Measurements from ENCODE around the gene ENOX1. TPM values are rescaled to one million over a fixed set of nuclear protein-coding genes. Genes with fewer than 3 reads are reported as not detected.

ENOX1 gene
- total RNA-seq, 1 donor from 2014 or later, result 1.1 TPM

DNA sequence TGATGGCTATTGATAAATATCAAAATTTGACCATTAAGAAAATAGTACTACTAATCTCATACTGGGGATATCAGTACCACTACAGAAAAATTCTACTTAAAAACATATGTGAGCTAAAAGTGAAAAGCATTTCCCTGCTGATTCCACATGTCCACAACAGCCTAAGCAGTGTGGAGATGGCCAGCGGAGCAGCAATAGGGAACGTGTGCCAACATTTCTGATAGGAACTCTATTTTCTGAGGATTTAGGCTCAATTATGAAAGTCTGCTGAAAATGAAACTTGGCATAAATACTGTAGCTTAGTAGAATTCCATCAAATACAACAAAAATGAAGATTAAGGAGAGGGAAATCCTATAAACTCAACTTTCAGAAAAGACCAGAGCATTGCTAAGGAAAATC is 311.6 kb downstream of the ENOX1 start:
- Histone ChIP-seq H3K79me2 (ENCODE audit: low read depth) (no peaks in the 10 kb centered on the region), H3F3A (ENCODE audit: low read depth) (no peaks in the 10 kb centered on the region), H4K20me1 (ENCODE audit: low read depth) (no peaks in the 10 kb centered on the region), H3K4me1 (no peaks in the 10 kb centered on the region), H3K27ac (no peak overlapping the region), H2AFZ (replicated peaks) (no peak overlapping the region), H3K27me3 (no peaks in the 10 kb centered on the region), H3K9ac (no peak overlapping the region), H3K9me3 (ENCODE audit: low read depth) (no peaks in the 10 kb centered on the region), H3K36me3 (no peaks in the 10 kb centered on the region), H3K4me3 (no peak overlapping the region), H3K4me2 (no peak overlapping the region)
- no peak overlapping the region for H3K27ac Mint-ChIP-seq
- H3K9me3 Mint-ChIP-seq, result no peaks in the 10 kb centered on the region
- DNase-seq (ENCODE audit: low spot score), result no peak
- no peaks in the 10 kb centered on the region for H3K4me1 Mint-ChIP-seq
- H3K4me3 Mint-ChIP-seq, result no peak overlapping the region
- no peaks in the 10 kb centered on the region for H3K36me3 Mint-ChIP-seq
- no peaks in the 10 kb centered on the region for H3K27me3 Mint-ChIP-seq (ENCODE audit: insufficient read depth, low read depth)
- TF ChIP-seq, protein P1, sequence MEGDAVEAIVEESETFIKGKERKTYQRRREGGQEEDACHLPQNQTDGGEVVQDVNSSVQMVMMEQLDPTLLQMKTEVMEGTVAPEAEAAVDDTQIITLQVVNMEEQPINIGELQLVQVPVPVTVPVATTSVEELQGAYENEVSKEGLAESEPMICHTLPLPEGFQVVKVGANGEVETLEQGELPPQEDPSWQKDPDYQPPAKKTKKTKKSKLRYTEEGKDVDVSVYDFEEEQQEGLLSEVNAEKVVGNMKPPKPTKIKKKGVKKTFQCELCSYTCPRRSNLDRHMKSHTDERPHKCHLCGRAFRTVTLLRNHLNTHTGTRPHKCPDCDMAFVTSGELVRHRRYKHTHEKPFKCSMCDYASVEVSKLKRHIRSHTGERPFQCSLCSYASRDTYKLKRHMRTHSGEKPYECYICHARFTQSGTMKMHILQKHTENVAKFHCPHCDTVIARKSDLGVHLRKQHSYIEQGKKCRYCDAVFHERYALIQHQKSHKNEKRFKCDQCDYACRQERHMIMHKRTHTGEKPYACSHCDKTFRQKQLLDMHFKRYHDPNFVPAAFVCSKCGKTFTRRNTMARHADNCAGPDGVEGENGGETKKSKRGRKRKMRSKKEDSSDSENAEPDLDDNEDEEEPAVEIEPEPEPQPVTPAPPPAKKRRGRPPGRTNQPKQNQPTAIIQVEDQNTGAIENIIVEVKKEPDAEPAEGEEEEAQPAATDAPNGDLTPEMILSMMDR (IDR thresholded peaks at IDR 0.05), result no peak
- no peak for TF ChIP-seq EZH2phosphoT487 (IDR thresholded peaks at IDR 0.05)
- no peak for TF ChIP-seq EZH2 (IDR thresholded peaks at IDR 0.05)

DNA sequence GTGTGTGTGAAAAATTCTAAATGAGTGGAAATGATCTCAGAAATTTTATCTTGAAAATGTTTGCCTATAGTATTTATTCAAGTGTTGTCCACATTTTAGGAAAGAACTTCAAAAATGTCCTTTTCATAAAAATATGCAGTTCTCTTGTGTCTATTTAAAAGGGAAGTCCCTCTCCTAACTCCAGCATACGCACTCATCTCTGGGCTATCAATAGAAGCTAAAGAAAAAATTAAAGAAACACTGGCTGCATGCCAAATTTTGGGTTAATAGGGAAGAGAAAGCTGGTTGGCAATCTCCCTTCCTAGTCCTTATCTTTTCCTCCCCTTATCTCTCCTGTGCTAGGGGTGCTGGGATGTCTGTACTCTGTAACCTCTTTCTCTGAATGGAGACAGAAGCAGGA is 313.3 kb downstream of the ENOX1 start:
- H3F3A ChIP-seq (ENCODE audit: low read depth), result no peaks in the 10 kb centered on the region
- no peak overlapping the region for H3K27ac ChIP-seq

DNA sequence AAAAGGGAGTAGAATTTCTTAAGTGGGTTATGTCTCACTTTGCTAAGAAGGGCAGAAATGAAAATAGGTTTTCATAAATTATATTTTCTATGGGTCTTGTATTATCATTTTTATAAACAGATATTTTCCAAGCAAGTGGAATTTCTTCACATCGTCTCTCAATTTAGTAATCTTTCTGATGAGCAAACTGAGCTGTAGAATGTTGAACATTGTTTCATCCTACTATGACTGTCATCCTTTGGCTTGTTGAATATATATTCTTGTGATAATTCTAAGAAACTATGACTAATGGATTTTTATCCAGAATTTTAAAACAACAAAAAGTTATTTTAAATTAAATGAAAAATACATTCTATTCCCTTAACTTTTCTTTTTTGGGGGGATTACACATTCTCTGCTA is 313.8 kb downstream of the ENOX1 start:
- Histone ChIP-seq H3K27me3 (no peaks in the 10 kb centered on the region), H3K79me2 (ENCODE audit: low read depth) (no peaks in the 10 kb centered on the region), H3F3A (ENCODE audit: low read depth) (no peaks in the 10 kb centered on the region), H3K4me1 (no peaks in the 10 kb centered on the region), H3K27ac (no peak overlapping the region), H3K36me3 (no peaks in the 10 kb centered on the region), H2AFZ (replicated peaks) (no peak overlapping the region), H3K4me2 (no peak overlapping the region), H3K9ac (no peak overlapping the region), H3K4me3 (no peak overlapping the region), H4K20me1 (ENCODE audit: low read depth) (no peaks in the 10 kb centered on the region), H3K9me3 (ENCODE audit: low read depth) (no peaks in the 10 kb centered on the region)
- no peak for DNase-seq (ENCODE audit: low spot score)
- no peaks in the 10 kb centered on the region for H3K9me3 Mint-ChIP-seq
- no peaks in the 10 kb centered on the region for H3K4me1 Mint-ChIP-seq
- no peaks in the 10 kb centered on the region for H3K36me3 Mint-ChIP-seq
- H3K27ac Mint-ChIP-seq, result no peak overlapping the region
- TF ChIP-seq, protein P1 (IDR thresholded peaks at IDR 0.05), result no peak
- TF ChIP-seq EZH2 (IDR thresholded peaks at IDR 0.05) (no peak), EZH2phosphoT487 (IDR thresholded peaks at IDR 0.05) (no peak)
- H3K27me3 Mint-ChIP-seq (ENCODE audit: insufficient read depth, low read depth), result no peaks in the 10 kb centered on the region
- H3K4me3 Mint-ChIP-seq, result no peak overlapping the region

More for the DNA sequence above, 313.3 kb downstream of the ENOX1 start:
- Histone ChIP-seq H3K9me3 (ENCODE audit: low read depth) (no peaks in the 10 kb centered on the region), H3K9ac (no peak overlapping the region), H3K4me3 (no peak overlapping the region), H4K20me1 (ENCODE audit: low read depth) (no peaks in the 10 kb centered on the region), H3K4me2 (no peak overlapping the region), H3K79me2 (ENCODE audit: low read depth) (no peaks in the 10 kb centered on the region), H3K36me3 (no peaks in the 10 kb centered on the region), H3K4me1 (no peaks in the 10 kb centered on the region), H3K27me3 (no peaks in the 10 kb centered on the region), H2AFZ (replicated peaks) (no peak overlapping the region)
- H3K27me3 Mint-ChIP-seq (ENCODE audit: insufficient read depth, low read depth), result no peaks in the 10 kb centered on the region
- no peak overlapping the region for H3K4me3 Mint-ChIP-seq
- DNase-seq (ENCODE audit: low spot score), result no peak
- H3K36me3 Mint-ChIP-seq, result no peaks in the 10 kb centered on the region
- H3K4me1 Mint-ChIP-seq, result no peaks in the 10 kb centered on the region
- H3K9me3 Mint-ChIP-seq, result no peaks in the 10 kb centered on the region
- H3K27ac Mint-ChIP-seq, result no peak overlapping the region
- TF ChIP-seq EZH2phosphoT487 (IDR thresholded peaks at IDR 0.05) (no peak), EZH2 (IDR thresholded peaks at IDR 0.05) (no peak)
- TF ChIP-seq, protein P1 (IDR thresholded peaks at IDR 0.05), result no peak
